ENCODE data around the gene DTX2. TPM values are rescaled to one million over a fixed set of nuclear protein-coding genes. Genes with fewer than 3 reads are reported as not detected.
"Not testable (repeated sequence)": the region's sequence is repeated elsewhere in the genome, so short reads cannot be mapped to it uniquely, and the experiment has no call there.

The DTX2 gene
- total RNA-seq, 4 donors from 2014 or later: 50.4 to 121 (median 74.2) TPM

- WGBS: 0% methylated on average over 22 of the region's 71 CpGs
- TF ChIP-seq POLR2AphosphoS5 (IDR thresholded peaks at IDR 0.05) (peak in 1 of 3 donors; percentile 65), POLR2A (IDR thresholded peaks at IDR 0.05) (peak in 1 of 2 donors; percentile 65)
Observed at GRCh38 chr7:76549025-76549854, 87.7 kb downstream of the DTX2 start.

GRCh38 chr7:76549855-76550248 is 88.3 kb downstream of the DTX2 start:
- H3K4me1 ChIP-seq; H3K36me3 ChIP-seq; H3K27me3 ChIP-seq; DNase-seq (ENCODE audit: low spot score in 2 of 2); H3K9me3 ChIP-seq: not testable (repeated sequence)
- WGBS: 1% methylated on average over 18 of the region's 19 CpGs
- Histone ChIP-seq H3K27ac (peak overlapping the region; percentile 93), H3K4me3 (peak overlapping the region; percentile 95)

More at GRCh38 chr7:76549025-76549854, 87.7 kb downstream of the DTX2 start:
- Histone ChIP-seq H3K4me3 (peak overlapping the region; percentile 95), H3K27ac (peak overlapping the region; percentile 93)
- not testable (repeated sequence) for H3K36me3 ChIP-seq, H3K9me3 ChIP-seq, H3K4me1 ChIP-seq, H3K27me3 ChIP-seq
- peak; percentile 92 to 93 for DNase-seq (ENCODE audit: low spot score in 2 of 2)

- not testable (repeated sequence) for H3K4me3 ChIP-seq; DNase-seq (ENCODE audit: low spot score in 2 of 2); H3K9me3 ChIP-seq; H3K27ac ChIP-seq; H3K27me3 ChIP-seq; H3K4me1 ChIP-seq; H3K36me3 ChIP-seq
- WGBS: 86% methylated on average over 6 of the region's 6 CpGs
Observed at GRCh38 chr7:76551992-76552391, 90.5 kb downstream of the DTX2 start.

Other genes starting within 250 kb of the DTX2 start
- gene HSPB1, start 159.0 kb upstream of the DTX2 start, total RNA-seq: 1,000 to 10,000 TPM in 3 of 4 donors, 100 to 1,000 TPM in 1; 981 to 2,288 (median 2,045) TPM
- gene YWHAG, start 102.7 kb upstream of the DTX2 start, total RNA-seq: 10 to 100 TPM; 47.4 to 67.6 (median 65.8) TPM
- under 1 TPM in 2 of 4 donors, not detected in 2; 0.42 to 0.95 TPM for gene SSC4D, start 52.0 kb upstream of the DTX2 start, total RNA-seq
- gene ZP3, start 36.8 kb upstream of the DTX2 start, total RNA-seq: 10 to 100 TPM in 1 of 4 donors, 1 to 10 TPM in 3; 3.8 to 30.4 (median 8.6) TPM
- 10 to 100 TPM in 2 of 4 donors, 1 to 10 TPM in 2; 6.0 to 43.9 (median 8.9) TPM for gene UPK3B, start 48.8 kb downstream of the DTX2 start, total RNA-seq
- gene SPDYE16, start 81.6 kb downstream of the DTX2 start, total RNA-seq: 1 to 10 TPM in 1 of 4 donors, not detected in 3; 3.6 TPM
- 10 to 100 TPM in 1 of 4 donors, 1 to 10 TPM in 3; 3.2 to 10.8 (median 6.5) TPM for gene POMZP3, start 165.6 kb downstream of the DTX2 start, total RNA-seq